ENCODE measurements around the gene ZMYND15. TPM values are rescaled to one million over a fixed set of nuclear protein-coding genes. Genes with fewer than 3 reads are reported as not detected.
A peak's percentile ranks its signal among the peaks of the same experiment; 100 is the strongest.

Gene ZMYND15
- total RNA-seq, 1 experiment from 2014 or later: not detected

DNA sequence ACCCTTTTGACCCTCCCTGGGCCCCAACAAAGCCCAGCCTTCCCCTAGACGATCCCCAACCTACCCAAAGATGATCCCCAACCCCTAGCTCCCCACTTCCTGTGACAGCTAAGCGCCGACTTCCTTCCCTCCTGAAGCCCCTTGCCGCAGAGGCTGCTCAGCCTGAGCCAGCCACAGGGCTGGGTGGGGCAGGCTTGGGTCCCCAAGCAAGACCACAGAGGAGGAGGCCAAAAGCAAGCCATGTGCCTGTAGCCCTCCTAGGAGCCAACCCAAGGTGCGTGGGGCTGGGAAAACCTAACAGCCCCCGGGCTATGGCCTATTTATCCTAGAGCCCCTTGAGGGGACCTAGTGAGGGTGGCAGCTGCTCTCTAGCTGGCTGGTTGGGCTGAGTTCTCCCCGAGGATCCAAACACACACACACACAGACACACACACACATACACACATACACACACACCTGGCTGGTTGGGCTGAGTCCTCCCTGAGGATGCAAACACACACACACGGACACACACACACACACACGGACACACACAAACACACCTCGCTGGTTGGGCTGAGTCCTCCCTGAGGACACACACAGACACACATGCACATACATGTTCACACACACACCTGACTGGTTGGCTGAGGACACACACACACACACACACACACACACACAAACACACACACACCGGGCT, 24.4 kb upstream of the ZMYND15 start:
- no peak for DNase-seq (ENCODE audit: low read depth)

DNA sequence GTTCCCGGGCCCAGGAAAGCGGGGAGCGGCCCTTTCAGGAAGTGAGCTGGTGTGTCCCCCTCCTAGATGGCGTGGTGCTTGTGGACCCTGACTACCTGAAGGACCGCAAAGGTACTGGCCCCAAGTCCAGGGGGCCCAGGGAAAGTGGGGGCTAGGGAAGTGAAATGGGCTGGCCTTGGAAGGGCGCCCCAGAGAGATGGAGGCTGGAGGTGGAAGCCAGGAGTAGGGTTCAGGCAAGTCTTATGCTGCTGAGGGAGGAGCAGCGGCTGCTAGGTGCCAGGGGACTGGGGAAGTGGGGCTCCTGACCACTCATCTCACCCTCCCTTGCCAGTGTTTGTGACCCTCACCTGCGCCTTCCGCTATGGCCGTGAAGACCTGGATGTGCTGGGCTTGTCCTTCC, 23.6 kb upstream of the ZMYND15 start:
- DNase-seq (ENCODE audit: low read depth): no peak

DNA sequence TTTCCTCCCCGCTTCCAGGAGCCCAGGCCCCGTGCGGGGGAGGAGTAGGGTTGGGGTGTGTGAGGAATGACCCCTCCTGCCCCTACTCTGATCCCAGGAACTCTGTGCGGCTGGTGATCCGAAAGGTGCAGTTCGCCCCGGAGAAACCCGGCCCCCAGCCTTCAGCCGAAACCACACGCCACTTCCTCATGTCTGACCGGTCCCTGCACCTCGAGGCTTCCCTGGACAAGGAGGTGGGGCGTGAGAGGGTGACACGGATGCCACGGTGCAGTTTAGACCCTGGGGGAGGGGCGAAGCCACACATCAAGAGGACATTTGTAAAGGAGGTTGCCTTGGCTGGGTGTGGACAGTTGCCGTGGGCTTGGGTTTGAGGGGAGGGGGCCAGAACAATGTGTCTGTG, 21.8 kb upstream of the ZMYND15 start:
- no peak for DNase-seq (ENCODE audit: low read depth)

DNA sequence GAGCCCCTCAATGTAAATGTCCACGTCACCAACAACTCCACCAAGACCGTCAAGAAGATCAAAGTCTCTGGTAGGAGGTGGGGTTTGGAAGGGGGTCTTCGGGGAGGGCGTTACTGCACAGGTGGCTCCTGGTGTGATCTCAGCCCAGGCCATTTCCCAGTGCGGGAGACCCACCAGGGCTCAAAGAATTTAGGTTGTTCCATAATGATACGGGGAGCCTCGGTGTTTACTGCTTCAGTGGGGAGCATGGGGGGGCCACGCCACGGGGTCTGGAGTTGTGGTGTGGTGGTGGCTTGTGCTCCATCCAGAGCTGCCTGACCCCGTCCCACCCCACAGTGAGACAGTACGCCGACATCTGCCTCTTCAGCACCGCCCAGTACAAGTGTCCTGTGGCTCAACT, 21.4 kb upstream of the ZMYND15 start:
- DNase-seq (ENCODE audit: low read depth): no peak

DNA sequence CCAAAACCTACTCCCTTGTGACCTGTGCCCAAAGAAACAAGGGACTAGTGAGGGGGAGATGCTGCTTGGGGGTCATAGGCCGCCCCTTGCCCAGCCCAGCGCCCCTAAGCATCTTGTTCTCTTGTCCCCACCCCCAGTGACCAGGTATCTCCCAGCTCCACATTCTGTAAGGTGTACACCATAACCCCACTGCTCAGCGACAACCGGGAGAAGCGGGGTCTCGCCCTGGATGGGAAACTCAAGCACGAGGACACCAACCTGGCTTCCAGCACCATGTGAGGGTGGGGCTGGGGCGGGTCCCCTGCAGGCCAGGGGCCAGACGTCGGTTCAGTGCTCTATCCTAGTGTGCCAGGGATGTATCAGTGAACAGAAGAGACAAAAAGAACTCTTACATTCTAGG, 20.5 kb upstream of the ZMYND15 start:
- no peak for DNase-seq (ENCODE audit: low read depth)

DNA sequence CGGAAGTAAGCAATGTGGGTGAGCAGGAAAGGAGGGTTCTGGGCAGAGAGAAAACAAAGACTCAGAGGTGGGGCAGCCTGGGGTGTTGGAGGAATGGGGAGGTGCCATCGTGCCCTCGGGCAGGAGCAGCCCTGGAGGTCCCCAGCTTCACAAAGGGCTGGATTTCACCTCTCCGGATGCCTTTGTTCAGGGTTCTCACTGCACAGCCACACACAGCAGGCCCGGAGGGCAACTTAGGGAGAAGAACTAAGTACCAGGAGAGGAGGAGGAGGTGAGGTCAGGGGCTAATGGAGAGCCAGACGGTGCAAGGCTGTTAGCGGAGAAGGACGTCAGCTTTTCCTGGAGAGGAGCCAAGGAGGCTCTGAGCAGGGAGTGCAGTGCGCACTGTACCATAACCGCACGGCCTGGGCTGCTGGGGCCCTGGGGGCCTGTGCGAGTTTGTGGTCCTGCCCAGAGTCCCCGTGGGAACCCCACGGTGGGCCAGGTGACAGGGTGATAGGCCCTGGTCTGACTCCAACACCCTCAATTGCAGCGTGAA, 19.9 kb upstream of the ZMYND15 start:
- DNase-seq (ENCODE audit: low read depth): no peak

DNA sequence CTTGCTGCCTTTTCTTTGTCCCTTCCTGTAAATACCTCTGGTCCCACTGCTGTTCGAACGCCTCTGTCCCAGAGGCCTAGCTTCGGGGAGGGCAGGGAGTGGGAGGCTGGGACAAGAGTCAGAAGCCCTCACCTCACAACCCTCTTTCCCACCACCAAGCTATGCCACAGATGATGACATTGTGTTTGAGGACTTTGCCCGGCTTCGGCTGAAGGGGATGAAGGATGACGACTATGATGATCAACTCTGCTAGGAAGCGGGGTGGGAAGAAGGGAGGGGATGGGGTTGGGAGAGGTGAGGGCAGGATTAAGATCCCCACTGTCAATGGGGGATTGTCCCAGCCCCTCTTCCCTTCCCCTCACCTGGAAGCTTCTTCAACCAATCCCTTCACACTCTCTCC, 18.8 kb upstream of the ZMYND15 start:
- no peak for DNase-seq (ENCODE audit: low read depth)

DNA sequence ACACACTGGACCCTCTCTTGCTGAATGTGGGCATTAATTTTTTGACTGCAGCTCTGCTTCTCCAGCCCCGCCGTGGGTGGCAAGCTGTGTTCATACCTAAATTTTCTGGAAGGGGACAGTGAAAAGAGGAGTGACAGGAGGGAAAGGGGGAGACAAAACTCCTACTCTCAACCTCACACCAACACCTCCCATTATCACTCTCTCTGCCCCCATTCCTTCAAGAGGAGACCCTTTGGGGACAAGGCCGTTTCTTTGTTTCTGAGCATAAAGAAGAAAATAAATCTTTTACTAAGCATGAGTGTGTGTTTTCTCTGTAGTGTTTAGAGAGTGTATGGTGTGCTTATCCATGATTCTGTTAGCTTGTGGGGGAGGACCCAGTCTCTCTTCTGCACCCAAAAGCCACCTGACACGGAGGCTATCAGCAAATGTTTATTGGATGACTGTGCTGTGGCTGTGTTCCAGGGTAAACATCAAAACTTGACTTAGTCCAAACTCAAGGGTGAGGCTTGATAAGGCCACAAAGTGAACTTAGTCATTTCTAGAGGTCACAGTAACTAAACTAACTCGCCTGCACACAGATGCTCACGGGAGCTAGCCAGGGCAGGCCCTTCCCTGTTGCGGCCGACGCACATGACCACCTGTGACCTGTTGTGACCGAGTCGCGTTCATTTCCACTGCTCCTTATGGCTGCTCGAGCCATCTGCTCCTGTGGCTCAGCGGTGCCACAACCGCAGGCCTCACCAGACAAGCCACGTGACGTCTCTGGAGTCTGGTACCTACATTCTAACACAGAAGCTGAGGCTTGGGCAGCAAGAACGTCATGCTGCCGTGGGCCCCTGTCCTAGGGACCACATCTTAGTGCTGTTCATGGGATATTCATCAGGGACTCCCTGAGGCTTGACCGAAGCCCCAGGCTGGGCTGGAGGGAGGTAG, 18.2 kb upstream of the ZMYND15 start:
- peak; percentile 83 for DNase-seq (ENCODE audit: low read depth)

DNA sequence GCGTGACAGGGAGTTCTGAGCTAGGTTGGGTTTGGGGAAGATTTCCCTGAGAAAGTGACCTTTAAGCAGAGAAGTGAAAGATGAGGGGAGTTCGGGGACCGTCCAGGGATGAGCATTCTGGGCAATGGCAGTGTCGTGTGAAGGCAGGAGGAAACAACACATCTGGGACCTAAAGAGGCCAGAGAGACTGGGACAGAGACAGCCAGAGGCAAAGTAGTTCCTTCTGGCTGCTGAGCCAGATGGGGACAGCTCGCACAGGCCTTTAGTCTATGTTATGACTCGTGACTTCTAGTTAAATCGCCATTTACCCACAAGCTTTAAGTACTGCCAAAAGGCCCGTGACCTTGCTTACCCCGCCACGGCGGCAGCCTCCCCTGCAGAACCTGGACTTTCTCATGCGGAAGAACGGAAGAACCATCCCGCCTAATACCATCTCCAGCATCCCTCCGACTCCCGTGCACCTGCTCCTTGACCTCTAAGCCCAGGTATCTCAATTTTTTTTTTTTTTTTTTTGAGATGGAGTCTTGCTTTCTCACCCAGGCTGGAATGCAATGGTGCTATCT, 16.9 kb upstream of the ZMYND15 start:
- peak; percentile 20 for DNase-seq (ENCODE audit: low read depth)

DNA sequence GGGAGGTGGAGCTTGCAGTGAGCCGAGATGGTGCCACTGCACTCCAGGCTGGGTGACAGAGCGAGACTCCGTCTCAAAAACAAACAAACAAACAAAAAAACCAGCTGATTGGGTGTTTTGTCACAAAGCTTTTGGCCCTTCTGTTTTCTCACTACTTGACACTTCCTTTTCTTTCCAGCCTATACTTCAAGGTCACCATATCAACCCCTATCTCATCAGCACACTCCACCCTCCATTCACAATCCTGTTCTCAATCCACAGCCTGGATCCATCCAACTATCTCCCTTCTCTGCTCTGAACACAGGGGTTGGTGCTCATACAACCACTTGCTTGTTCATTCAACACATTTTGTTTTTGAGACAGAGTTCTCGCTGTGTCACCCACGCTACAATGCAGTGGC, 15.0 kb upstream of the ZMYND15 start:
- no peak for DNase-seq (ENCODE audit: low read depth)

DNA sequence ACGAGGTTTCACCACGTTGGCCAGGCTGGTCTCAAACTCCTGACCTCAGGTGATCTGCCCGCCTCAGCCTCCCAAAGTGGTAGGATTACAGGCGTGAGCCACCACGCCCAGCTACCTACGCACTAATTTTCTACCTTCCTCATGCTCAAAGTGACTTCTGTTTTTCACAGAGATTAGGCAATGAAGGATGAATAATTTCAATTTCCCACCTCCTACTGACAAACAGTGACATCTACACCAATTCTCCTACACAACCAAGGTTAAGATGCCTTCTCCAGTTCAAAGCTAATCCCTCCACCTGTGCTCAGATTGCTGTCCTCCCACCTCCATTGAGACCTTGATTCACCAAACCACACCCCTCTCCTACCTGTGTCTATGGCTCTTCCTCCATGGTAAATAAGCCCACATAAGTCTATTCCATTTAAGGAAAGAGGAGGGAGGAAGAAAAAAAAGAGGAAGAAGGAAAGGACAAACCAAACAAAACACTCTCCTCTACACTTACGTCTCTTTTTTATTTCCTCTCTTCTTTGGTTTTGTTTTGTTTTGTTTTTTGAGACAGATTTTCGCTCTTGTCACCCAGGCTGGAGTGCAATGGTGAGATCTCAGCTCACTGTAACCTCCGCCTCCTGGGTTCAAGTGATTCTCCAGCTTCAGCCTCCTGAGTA, 13.9 kb upstream of the ZMYND15 start:
- DNase-seq (ENCODE audit: low read depth): no peak

DNA sequence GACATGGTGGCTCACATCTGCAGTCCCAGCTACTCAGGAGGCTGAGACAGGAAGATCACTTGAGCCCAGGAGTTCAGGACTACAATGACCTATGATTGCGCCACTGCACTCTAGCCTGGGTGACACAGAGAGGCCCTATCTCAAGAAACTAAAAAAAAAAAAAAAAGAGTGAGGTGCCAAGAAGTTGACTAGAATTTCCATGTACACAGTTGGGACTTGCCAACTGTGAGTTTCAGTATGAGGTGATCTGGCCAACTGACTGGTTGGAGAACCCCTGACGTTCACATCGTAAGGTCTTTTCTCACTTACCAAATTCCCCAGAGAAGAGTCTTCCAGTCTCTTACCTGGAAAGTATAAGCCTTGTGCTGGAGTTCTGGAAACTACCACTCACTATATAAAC, 11.5 kb upstream of the ZMYND15 start:
- DNase-seq (ENCODE audit: low read depth): no peak

DNA sequence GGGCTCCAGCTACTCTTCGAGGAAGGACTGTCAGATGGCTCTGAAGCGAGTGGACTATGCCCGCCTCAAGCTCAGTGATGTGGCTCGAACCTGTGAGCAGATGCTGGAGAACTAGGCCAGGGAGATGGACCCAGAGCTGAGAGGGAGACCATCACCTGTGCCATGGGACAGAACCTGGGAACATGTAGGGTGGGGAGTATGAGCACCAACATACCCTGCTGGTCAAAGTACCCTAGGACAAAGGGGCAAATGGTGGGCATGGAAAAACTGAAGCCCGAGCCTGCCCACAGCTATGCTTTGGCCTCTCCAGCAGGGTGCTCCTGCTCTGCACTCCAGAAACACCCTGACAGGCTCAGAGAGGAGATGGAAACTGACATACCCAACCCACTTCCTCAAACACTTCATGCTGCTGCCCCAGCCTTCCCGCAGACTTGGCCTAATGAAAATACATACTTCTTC, 6.5 kb upstream of the ZMYND15 start:
- no peak for DNase-seq (ENCODE audit: low read depth)

DNA sequence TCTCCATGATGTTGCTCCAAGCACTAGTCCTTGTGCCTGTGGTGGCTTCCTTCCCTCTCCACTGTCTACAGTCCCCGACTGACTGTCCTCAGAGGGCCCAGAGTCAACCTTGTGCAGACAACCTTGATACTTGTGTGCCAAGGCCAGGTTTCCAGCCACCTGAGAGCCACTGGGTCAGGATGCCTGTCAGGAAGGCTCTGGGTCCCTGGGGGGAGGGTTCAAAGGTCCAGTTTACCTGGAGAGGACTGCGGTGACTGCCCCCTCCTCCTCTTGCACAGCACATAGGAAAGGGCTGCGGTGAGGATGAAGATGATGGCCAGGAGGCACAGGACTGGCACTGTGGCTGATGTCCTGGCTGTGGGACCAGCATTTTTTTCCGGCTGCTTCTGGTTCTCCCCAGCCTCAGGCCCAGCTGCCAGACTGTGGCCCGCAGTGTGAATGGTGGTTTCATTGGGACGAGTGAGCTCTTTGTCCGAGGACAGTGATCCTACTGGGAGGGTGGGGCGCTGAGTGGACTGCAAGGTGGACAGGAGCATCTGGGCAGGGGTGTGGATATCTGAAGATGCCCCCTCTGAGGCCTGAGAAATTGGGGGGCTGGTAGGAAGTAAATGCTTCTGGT, 4.7 kb upstream of the ZMYND15 start:
- no peak for DNase-seq (ENCODE audit: low read depth)

DNA sequence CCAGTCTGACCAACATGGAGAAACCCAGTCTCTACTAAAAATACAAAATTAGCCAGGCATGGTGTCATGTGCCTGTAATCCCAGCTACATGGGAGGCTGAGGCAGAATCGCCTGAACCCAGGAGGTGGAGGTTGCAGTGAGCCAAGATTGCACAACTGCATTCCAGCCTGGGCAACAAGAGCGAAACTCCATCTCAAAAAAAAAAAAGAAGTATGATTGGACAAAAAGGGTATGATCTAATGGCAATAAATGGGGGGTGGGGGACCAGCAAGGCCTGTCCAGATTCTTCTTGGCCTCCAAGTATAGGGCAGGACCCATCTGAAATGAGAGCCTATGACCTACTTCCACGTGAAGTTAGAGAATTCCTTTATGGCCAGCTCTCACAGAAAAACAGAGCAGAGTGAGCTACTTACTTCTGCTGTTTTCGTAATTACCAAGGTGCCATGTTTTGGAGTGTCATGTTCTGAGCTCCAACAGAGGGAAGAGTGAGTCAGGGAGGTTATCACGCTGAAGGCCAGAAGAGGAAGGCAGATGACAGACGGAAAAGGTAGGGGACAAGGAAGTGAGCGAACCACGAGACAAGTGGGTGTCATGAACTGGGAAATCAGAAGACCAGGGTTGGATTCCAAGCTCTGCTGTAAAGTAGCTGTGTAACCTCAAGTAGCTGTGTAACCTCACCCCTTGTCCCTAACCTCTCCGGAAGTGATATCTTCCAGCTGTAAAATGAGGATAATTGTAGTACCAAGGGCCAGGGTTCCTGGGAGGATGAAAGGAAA, 3.6 kb upstream of the ZMYND15 start:
- no peak for DNase-seq (ENCODE audit: low read depth)

DNA sequence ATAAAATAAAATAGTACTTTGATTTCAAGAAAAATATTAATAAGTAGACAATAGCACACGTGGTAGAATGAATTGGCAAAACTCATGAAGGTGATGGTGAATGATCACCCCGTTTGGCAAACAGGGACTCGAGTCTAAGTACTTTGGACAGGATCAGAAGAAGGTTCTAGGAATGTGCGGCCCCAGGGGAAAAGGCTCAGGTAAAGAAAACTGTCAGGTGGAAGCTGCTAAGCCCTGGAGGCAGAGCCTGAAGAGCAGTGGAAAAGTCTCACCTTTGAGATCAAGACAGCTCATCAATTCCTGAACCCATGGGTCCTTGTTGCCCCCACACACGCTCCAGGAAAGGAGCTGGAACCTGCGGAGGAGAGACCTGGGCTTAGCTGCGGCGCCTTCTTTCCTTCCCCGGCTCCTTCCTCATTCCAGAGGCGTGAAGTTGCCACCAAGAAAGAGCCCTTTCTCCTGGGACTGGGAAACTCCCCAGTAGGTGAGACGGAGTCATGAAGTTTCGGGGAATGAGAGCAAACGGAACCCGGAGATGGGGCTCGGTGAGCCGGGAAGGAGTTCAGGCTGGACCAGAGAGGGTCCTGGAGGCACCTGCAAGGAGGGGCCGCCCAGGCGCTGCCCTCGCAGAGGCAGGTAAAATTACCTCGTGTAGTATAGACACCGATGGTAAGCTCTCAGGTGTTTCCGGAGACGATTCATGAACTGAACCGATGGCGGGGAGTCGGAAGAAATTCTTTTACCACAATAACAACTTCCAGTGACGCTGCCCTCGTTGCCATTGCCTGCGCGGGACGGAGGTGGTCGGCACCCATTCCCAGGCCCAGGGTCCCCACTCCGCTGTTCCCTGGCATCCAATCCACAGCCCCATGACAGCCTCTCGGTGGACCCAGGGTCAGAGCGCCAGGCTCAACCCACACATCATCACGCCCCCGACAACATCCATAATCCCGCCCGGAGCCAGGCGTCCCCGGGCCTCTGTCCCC, 1.2 kb upstream of the ZMYND15 start:
- no peak for DNase-seq (ENCODE audit: low read depth)

DNA sequence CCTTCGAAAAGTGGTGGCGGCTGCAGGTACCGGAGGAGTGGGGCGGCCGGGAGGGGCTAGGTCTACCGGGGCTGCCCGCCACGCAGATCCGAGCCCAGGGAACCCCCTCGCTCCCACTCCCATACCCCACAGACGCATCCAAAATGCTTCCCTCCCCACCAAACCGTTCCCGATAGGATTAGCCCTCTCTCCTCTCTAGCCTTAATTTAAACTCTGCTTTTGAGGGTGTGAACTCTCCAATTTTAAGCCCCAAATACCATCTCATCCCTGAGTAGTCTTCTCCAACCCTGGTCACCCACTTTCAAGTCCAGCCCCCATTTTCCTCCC, 355 bp downstream of the ZMYND15 start:
- no peak for DNase-seq (ENCODE audit: low read depth)

DNA sequence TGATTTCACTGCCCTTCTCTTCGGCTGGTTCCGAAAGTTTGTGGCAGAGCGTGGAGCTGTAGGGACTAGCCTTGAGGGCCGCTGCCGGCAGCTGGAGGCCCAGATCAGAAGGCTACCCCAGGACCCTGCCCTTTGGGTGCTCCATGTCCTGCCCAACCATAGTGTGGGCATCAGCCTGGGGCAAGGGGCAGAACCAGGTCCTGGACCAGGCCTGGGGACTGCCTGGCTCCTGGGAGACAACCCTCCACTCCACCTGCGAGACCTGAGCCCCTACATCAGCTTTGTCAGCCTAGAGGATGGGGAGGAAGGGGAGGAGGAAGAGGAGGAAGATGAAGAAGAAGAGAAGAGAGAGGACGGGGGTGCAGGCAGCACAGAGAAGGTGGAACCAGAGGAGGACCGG, 951 bp downstream of the ZMYND15 start:
- DNase-seq (ENCODE audit: low read depth): no peak

DNA sequence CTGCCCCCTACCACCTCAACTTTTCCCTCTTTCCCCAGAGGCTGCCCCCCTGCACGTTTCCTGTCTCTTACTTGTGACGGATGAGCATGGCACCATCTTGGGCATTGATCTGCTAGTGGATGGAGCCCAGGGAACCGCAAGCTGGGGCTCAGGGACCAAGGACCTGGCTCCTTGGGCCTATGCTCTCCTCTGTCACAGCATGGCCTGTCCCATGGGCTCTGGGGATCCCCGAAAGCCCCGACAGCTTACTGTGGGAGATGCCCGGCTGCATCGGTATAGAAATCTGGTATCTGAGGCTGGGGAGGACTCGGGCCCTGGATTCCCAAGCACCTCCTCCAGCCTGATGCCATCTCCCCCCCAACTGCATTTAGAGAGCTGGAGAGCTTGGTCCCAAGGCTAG, 1.9 kb downstream of the ZMYND15 start:
- no peak for DNase-seq (ENCODE audit: low read depth)

DNA sequence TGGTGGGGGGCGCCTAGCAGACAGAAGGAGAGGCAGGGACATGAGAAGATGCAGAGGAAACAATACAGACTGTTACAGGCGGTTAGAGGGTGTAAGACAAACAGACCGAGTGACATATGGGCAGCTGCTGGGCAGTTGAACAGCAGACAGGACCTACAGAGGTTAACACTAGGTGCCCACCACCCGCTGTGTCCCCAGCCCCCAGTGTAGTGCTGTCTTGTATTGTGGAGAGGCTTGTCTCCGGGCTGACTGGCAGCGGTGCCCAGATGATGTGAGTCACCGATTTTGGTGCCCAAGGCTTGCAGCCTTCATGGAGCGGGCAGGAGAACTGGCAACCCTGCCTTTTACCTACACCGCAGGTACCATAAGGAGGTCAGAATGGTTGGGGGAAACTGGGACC, 2.5 kb downstream of the ZMYND15 start:
- DNase-seq (ENCODE audit: low read depth): no peak
